IPS DF 4.7 (cell line): ENCODE measurements around the gene ZNF410.
A peak's percentile ranks its signal among the peaks of the same experiment; 100 is the strongest.
"Not testable (repeated sequence)": the region's sequence is repeated elsewhere in the genome, so short reads cannot be mapped to it uniquely, and the experiment has no call there.

Source experiments
- DNase-seq: peaks from one replicate; pipeline ENCODE4 v3.0.0-alpha.2; 2013; ENCODE audit warnings: low spot score; ENCODE audit errors: extremely low read depth

ZNF410 gene

GRCh38 chr14:73886449-73887317 is at the start of gene ZNF410:
Gene ZNF410 (plus strand): TSS chr14:73886859. CDS start chr14:73892176, 5,317 bp downstream.
- peak; percentile 51 for DNase-seq

- DNase-seq, result not testable (repeated sequence)
Measured at GRCh38 chr14:73838293-73839034, 48.2 kb upstream of the ZNF410 start.

GRCh38 chr14:73842201-73842600 is 44.5 kb upstream of the ZNF410 start:
- DNase-seq, result no peak

- no peak for DNase-seq
Measured at GRCh38 chr14:73842851-73843250, 43.8 kb upstream of the ZNF410 start.

GRCh38 chr14:73843296-73843695 is 43.4 kb upstream of the ZNF410 start:
- DNase-seq, result no peak

GRCh38 chr14:73846947-73847346 is 39.7 kb upstream of the ZNF410 start:
- DNase-seq, result no peak

- DNase-seq, result no peak
Measured at GRCh38 chr14:73851000-73851399, 35.7 kb upstream of the ZNF410 start.

GRCh38 chr14:73851567-73852382 is 34.9 kb upstream of the ZNF410 start, which contains the start of gene PTGR2:
Gene PTGR2 (plus strand): TSS chr14:73851831. CDS start chr14:73858863, 7,032 bp downstream.
- peak; percentile 89 for DNase-seq

GRCh38 chr14:73859145-73859544 is 27.5 kb upstream of the ZNF410 start:
- DNase-seq, result no peak

GRCh38 chr14:73861073-73861472 is 25.6 kb upstream of the ZNF410 start:
- no peak for DNase-seq

GRCh38 chr14:73862480-73862879 is 24.2 kb upstream of the ZNF410 start:
- DNase-seq, result no peak

- DNase-seq, result no peak
Measured at GRCh38 chr14:73863209-73863608, 23.4 kb upstream of the ZNF410 start.

- no peak for DNase-seq
Measured at GRCh38 chr14:73865534-73866113, 21.0 kb upstream of the ZNF410 start.

GRCh38 chr14:73869754-73870153 is 16.9 kb upstream of the ZNF410 start:
- DNase-seq, result not testable (repeated sequence)

GRCh38 chr14:73870525-73871235 is 16.0 kb upstream of the ZNF410 start:
- no peak for DNase-seq

GRCh38 chr14:73873660-73874059 is 13.0 kb upstream of the ZNF410 start:
- no peak for DNase-seq

GRCh38 chr14:73877790-73878189 is 8.9 kb upstream of the ZNF410 start:
- no peak for DNase-seq

- no peak for DNase-seq
Measured at GRCh38 chr14:73878436-73878835, 8.2 kb upstream of the ZNF410 start.

- DNase-seq, result no peak
Measured at GRCh38 chr14:73879027-73879426, 7.6 kb upstream of the ZNF410 start.

GRCh38 chr14:73884438-73885190 is 2.0 kb upstream of the ZNF410 start:
- no peak for DNase-seq
